Gastroesophageal sphincter (tissue), 3 donors: Measurements from ENCODE around the gene GABBR2.

ENCODE experiments used
- CTCF ChIP-seq, 4 experiments: fragments of 200-600 bp in 2 of 4; fragments of 450-650 bp in 2 of 4; sonication (generic) in 1 of 4; IDR thresholded peaks; one replicate each; pipeline ENCODE4 v1.5.1; 2017 to 2019; ENCODE audit warnings: antibody characterized with exemption in 4 of 4, mild to moderate bottlenecking in 2 of 4, moderate library complexity in 2 of 4
- EP300 ChIP-seq: sonication (generic); formaldehyde crosslinking; IDR thresholded peaks from one replicate; pipeline ENCODE4 v1.6.1; 2017; ENCODE audit warnings: antibody characterized with exemption, mild to moderate bottlenecking
- POLR2A ChIP-seq, 2 donors: fragments of 450-650 bp; IDR thresholded peaks; one replicate each; pipeline ENCODE4 v1.6.1; 2017; ENCODE audit warnings: antibody characterized with exemption in 2 of 2, mild to moderate bottlenecking in 2 of 2, moderate library complexity in 1 of 2
- POLR2AphosphoS5 ChIP-seq: sonication (generic); formaldehyde crosslinking; IDR thresholded peaks from one replicate; pipeline ENCODE4 v1.6.1; 2017; ENCODE audit warnings: antibody characterized with exemption

- TF ChIP-seq CTCF (IDR thresholded peaks at IDR 0.05): no peak
- TF ChIP-seq POLR2A (IDR thresholded peaks at IDR 0.05): no peak
- no peak for TF ChIP-seq POLR2AphosphoS5
- TF ChIP-seq EP300: no peak
Measured at GRCh38 chr9:98721643-98722042, 12.9 kb upstream of the GABBR2 start.
